ENCODE results near the gene TMEM170B.
A peak's percentile ranks its signal among the peaks of the same experiment; 100 is the strongest.

Gene TMEM170B

GRCh38 chr6:11616200-11616611 is 78.7 kb downstream of the TMEM170B start:
- peak; percentile 74 for DNase-seq (ENCODE audit: low spot score)

- no peak for DNase-seq (ENCODE audit: low spot score)
Observed at GRCh38 chr6:11618533-11618932, 81.0 kb downstream of the TMEM170B start.

- DNase-seq (ENCODE audit: low spot score), result no peak
Observed at GRCh38 chr6:11621119-11621518, 83.6 kb downstream of the TMEM170B start.

GRCh38 chr6:11622156-11622555 is 84.6 kb downstream of the TMEM170B start:
- DNase-seq (ENCODE audit: low spot score), result no peak

- no peak for DNase-seq (ENCODE audit: low spot score)
Observed at GRCh38 chr6:11623272-11623671, 85.7 kb downstream of the TMEM170B start.

- no peak for DNase-seq (ENCODE audit: low spot score)
Observed at GRCh38 chr6:11625302-11625701, 87.8 kb downstream of the TMEM170B start.

GRCh38 chr6:11626356-11626755 is 88.8 kb downstream of the TMEM170B start:
- no peak for DNase-seq (ENCODE audit: low spot score)

GRCh38 chr6:11628562-11628961 is 91.0 kb downstream of the TMEM170B start:
- no peak for DNase-seq (ENCODE audit: low spot score)

- DNase-seq (ENCODE audit: low spot score), result no peak
Observed at GRCh38 chr6:11631008-11631407, 93.5 kb downstream of the TMEM170B start.

GRCh38 chr6:11631539-11631938 is 94.0 kb downstream of the TMEM170B start:
- no peak for DNase-seq (ENCODE audit: low spot score)

- DNase-seq (ENCODE audit: low spot score), result no peak
Observed at GRCh38 chr6:11632231-11632630, 94.7 kb downstream of the TMEM170B start.

- DNase-seq (ENCODE audit: low spot score), result peak; percentile 74
Observed at GRCh38 chr6:11632795-11633511, 95.4 kb downstream of the TMEM170B start.
